Mucosa of gallbladder (tissue), 1 donor: ENCODE results near the gene KIF1A. TPM values are rescaled to one million over a fixed set of nuclear protein-coding genes. Genes with fewer than 3 reads are reported as not detected.

Source experiments
- DNase-seq: peaks from one replicate; pipeline ENCODE4 v3.0.0-alpha.2; 2020; ENCODE audit warnings: low spot score
- total RNA-seq: library from RNA; stranded (reverse); gene quantifications from one replicate; pipeline ENCODE4 v1.2.1, GENCODE V29; 2021
- donor health status: DM: no; HTN: no; CAD: no.

Gene KIF1A
- total RNA-seq, 1 donor from 2014 or later, result 1.6 TPM

GRCh38 chr2:240820607-240821428 lies 799 bp upstream of the KIF1A start:
- no peak for DNase-seq

- no peak for DNase-seq
These were observed 727 bp downstream of the KIF1A start for GRCh38 chr2:240819126-240819857.

- no peak for DNase-seq
These were observed 1.5 kb downstream of the KIF1A start for GRCh38 chr2:240818293-240819125.

GRCh38 chr2:240817496-240818292 lies 2.3 kb downstream of the KIF1A start:
- no peak for DNase-seq

- no peak for DNase-seq
These were observed 3.2 kb downstream of the KIF1A start for GRCh38 chr2:240816584-240817495.

- no peak for DNase-seq
These were observed 4.0 kb downstream of the KIF1A start for GRCh38 chr2:240815761-240816583.

GRCh38 chr2:240814946-240815760 lies 4.9 kb downstream of the KIF1A start:
- no peak for DNase-seq

GRCh38 chr2:240814280-240814679 lies 5.7 kb downstream of the KIF1A start:
- no peak for DNase-seq

- DNase-seq, result no peak
These were observed 6.6 kb downstream of the KIF1A start for GRCh38 chr2:240813231-240813921.

GRCh38 chr2:240812721-240813120 lies 7.3 kb downstream of the KIF1A start:
- DNase-seq, result no peak

- no peak for DNase-seq
These were observed 7.7 kb downstream of the KIF1A start for GRCh38 chr2:240812301-240812680.

GRCh38 chr2:240811346-240812300 lies 8.4 kb downstream of the KIF1A start:
- no peak for DNase-seq

GRCh38 chr2:240810621-240811020 lies 9.4 kb downstream of the KIF1A start:
- no peak for DNase-seq

GRCh38 chr2:240810199-240810598 lies 9.8 kb downstream of the KIF1A start:
- DNase-seq, result no peak

- no peak for DNase-seq
These were observed 10.7 kb downstream of the KIF1A start for GRCh38 chr2:240809276-240809675.

- no peak for DNase-seq
These were observed 13.6 kb downstream of the KIF1A start for GRCh38 chr2:240806459-240806858.

- no peak for DNase-seq
These were observed 14.0 kb downstream of the KIF1A start for GRCh38 chr2:240806006-240806405.
